ENCODE measurements around the gene RNASEH2B. TPM values are rescaled to one million over a fixed set of nuclear protein-coding genes. Genes with fewer than 3 reads are reported as not detected.

Gene RNASEH2B
- total and polyA plus RNA-seq, 4 donors: 7.8 to 44.1 (median 9.3) TPM

GRCh38 chr13:50936679-50937078, 27.1 kb downstream of the RNASEH2B start:
- Histone ChIP-seq H3K4me3 (ENCODE audit: low read depth in 1 of 3, low read length in 3 of 3) (no peak overlapping the region), H3K27me3 (ENCODE audit: control insufficient read depth in 4 of 4, insufficient read depth in 4 of 4, low read length in 3 of 4) (no peaks in the 10 kb centered on the region), H3K9me3 (ENCODE audit: control insufficient read depth in 4 of 4, low read length in 3 of 4) (peaks cover 0 to 4% (median 0%) of the 10 kb centered on the region in 4 donors), H3K27ac (ENCODE audit: low read depth in 1 of 2, low read length in 2 of 2) (no peak overlapping the region), H3K9ac (ENCODE audit: low read depth in 1 of 2, low read length in 2 of 2) (no peak overlapping the region), H3K36me3 (ENCODE audit: control insufficient read depth in 4 of 4, insufficient read depth in 3 of 4, low read depth in 1 of 4, low read length in 3 of 4) (peaks cover 0 to 12% (median 10%) of the 10 kb centered on the region in 4 donors), H3K4me1 (ENCODE audit: control insufficient read depth in 4 of 4, insufficient read depth in 4 of 4, low read length in 3 of 4) (no peaks in the 10 kb centered on the region)
- no peak for DNase-seq (ENCODE audit: low spot score)
- WGBS: 83% methylated on average over 2 of the region's 2 CpGs
- no peak for TF ChIP-seq FOXA2 (IDR thresholded peaks at IDR 0.05)
- TF ChIP-seq HNF4A (conservative IDR thresholded peaks at IDR 0.05): no peak
- no peak for TF ChIP-seq ZBTB33 (IDR thresholded peaks at IDR 0.05)
- no peak for TF ChIP-seq SP1 (IDR thresholded peaks at IDR 0.05)
- TF ChIP-seq YY1 (IDR thresholded peaks at IDR 0.05): no peak
- TF ChIP-seq JUND (IDR thresholded peaks at IDR 0.05): no peak
- TF ChIP-seq GABPA (IDR thresholded peaks at IDR 0.05 in 1 of 2, conservative IDR thresholded peaks at IDR 0.05 in 1 of 2): no peak
- TF ChIP-seq, protein P1, sequence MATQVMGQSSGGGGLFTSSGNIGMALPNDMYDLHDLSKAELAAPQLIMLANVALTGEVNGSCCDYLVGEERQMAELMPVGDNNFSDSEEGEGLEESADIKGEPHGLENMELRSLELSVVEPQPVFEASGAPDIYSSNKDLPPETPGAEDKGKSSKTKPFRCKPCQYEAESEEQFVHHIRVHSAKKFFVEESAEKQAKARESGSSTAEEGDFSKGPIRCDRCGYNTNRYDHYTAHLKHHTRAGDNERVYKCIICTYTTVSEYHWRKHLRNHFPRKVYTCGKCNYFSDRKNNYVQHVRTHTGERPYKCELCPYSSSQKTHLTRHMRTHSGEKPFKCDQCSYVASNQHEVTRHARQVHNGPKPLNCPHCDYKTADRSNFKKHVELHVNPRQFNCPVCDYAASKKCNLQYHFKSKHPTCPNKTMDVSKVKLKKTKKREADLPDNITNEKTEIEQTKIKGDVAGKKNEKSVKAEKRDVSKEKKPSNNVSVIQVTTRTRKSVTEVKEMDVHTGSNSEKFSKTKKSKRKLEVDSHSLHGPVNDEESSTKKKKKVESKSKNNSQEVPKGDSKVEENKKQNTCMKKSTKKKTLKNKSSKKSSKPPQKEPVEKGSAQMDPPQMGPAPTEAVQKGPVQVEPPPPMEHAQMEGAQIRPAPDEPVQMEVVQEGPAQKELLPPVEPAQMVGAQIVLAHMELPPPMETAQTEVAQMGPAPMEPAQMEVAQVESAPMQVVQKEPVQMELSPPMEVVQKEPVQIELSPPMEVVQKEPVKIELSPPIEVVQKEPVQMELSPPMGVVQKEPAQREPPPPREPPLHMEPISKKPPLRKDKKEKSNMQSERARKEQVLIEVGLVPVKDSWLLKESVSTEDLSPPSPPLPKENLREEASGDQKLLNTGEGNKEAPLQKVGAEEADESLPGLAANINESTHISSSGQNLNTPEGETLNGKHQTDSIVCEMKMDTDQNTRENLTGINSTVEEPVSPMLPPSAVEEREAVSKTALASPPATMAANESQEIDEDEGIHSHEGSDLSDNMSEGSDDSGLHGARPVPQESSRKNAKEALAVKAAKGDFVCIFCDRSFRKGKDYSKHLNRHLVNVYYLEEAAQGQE (IDR thresholded peaks at IDR 0.05): no peak
- TF ChIP-seq EGR1 (IDR thresholded peaks at IDR 0.05; ENCODE audit: low read depth in 2 of 2): no peak
- no peak for TF ChIP-seq HNF4G (IDR thresholded peaks at IDR 0.05)
- TF ChIP-seq, protein P2, sequence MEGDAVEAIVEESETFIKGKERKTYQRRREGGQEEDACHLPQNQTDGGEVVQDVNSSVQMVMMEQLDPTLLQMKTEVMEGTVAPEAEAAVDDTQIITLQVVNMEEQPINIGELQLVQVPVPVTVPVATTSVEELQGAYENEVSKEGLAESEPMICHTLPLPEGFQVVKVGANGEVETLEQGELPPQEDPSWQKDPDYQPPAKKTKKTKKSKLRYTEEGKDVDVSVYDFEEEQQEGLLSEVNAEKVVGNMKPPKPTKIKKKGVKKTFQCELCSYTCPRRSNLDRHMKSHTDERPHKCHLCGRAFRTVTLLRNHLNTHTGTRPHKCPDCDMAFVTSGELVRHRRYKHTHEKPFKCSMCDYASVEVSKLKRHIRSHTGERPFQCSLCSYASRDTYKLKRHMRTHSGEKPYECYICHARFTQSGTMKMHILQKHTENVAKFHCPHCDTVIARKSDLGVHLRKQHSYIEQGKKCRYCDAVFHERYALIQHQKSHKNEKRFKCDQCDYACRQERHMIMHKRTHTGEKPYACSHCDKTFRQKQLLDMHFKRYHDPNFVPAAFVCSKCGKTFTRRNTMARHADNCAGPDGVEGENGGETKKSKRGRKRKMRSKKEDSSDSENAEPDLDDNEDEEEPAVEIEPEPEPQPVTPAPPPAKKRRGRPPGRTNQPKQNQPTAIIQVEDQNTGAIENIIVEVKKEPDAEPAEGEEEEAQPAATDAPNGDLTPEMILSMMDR (IDR thresholded peaks at IDR 0.05; ENCODE audit: low read depth, low read length, missing input control): no peak
- no peak for TF ChIP-seq MAX (IDR thresholded peaks at IDR 0.05)
- TF ChIP-seq, protein P3, sequence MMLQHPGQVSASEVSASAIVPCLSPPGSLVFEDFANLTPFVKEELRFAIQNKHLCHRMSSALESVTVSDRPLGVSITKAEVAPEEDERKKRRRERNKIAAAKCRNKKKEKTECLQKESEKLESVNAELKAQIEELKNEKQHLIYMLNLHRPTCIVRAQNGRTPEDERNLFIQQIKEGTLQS (IDR thresholded peaks at IDR 0.05): no peak
- no peak for TF ChIP-seq RXRA (IDR thresholded peaks at IDR 0.05)
- TF ChIP-seq TAF1 (conservative IDR thresholded peaks at IDR 0.05): no peak
- no peak for TF ChIP-seq RAD21 (IDR thresholded peaks at IDR 0.05)
- no peak for TF ChIP-seq FOXA1 (IDR thresholded peaks at IDR 0.05)
- no peak for TF ChIP-seq NR2F2 (IDR thresholded peaks at IDR 0.05)
